Muscle layer of colon (tissue), 2 donors: ENCODE results near the gene TBL1X.
"Not testable (repeated sequence)": the region's sequence is repeated elsewhere in the genome, so short reads cannot be mapped to it uniquely, and the experiment has no call there.

ENCODE experiments used
- H3K27ac ChIP-seq: one replicate; pipeline ENCODE4 v1.7.0; 2013; ENCODE audit warnings: low read depth, mild to moderate bottlenecking, low read length, moderate library complexity
- H3K27me3 ChIP-seq, 2 donors: one replicate each; pipeline ENCODE4 v1.7.0; 2013; ENCODE audit warnings: low read length in 2 of 2, mild to moderate bottlenecking in 2 of 2; ENCODE audit not compliant: insufficient read depth in 2 of 2, control insufficient read depth in 1 of 2
- H3K36me3 ChIP-seq: one replicate; pipeline ENCODE4 v1.7.0; 2013; ENCODE audit warnings: mild to moderate bottlenecking, low read length; ENCODE audit not compliant: insufficient read depth
- H3K4me1 ChIP-seq: one replicate; pipeline ENCODE4 v1.7.0; 2013; ENCODE audit warnings: mild to moderate bottlenecking, low read length; ENCODE audit not compliant: insufficient read depth
- H3K4me3 ChIP-seq, 2 donors: one replicate each; pipeline ENCODE4 v1.7.0; 2013; ENCODE audit warnings: low read length in 2 of 2, low read depth in 1 of 2, mild to moderate bottlenecking in 1 of 2, moderate library complexity in 1 of 2
- H3K9ac ChIP-seq: one replicate; pipeline ENCODE4 v1.7.0; 2013; ENCODE audit warnings: low read length
- H3K9me3 ChIP-seq: one replicate; pipeline ENCODE4 v1.7.0; 2013; ENCODE audit warnings: mild to moderate bottlenecking, low read length
- donor health status: abdominal sarcoma.
- donor health status: Adenocarcinoma of cecum.

TBL1X gene

DNA sequence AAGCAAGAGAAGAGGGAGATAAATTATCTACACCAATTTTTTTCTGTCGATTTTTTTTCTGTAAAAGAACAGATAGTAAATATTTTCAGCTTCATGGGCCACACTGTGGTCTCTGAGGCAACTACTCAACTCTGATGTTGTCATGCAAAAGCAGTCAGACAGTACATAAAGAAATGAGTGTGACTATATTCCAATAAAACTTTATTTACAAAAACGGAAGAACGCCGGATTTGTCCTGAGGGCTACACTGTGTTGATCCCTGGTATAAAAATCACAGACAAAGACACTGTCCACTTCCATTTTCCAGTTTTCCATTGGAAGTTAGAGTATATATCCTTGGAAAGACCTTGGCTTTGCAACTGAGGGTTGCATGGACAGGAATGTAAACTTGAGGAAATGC, 282.8 kb downstream of the TBL1X start:
- H3K4me3 ChIP-seq, result no peak overlapping the region
- H3K27ac ChIP-seq, result no peak overlapping the region
- H3K27me3 ChIP-seq, result no peaks in the 10 kb centered on the region
- no peak overlapping the region for H3K9ac ChIP-seq
- H3K36me3 ChIP-seq, result no peaks in the 10 kb centered on the region
- no peaks in the 10 kb centered on the region for H3K9me3 ChIP-seq
- H3K4me1 ChIP-seq, result no peaks in the 10 kb centered on the region

DNA sequence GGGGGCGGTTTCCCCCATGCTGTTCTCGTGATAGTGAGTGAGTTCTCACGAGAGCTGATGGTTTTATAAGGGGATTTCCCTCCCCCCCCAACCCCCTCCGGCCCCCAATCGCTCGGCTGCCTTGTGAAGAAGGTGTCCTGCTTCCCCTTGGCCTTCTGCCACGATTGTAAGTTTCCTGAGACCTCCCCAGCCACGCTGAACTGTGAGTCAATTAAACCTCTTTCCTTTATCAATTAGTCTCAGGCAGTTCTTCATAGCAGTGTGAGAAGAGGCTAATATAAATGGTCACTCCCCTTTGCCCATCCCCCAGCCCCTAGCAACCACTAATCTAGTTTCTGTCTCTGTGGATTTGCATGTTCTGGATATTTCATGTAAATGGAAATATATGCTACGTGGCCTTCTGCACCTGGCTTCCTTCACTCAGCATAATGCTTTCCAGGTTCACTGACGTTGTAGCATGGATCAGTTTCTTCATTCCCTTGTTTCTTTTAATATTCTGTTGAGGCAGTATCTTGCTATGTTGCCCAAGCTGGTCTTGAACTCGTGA, 284.4 kb downstream of the TBL1X start:
- Histone ChIP-seq H3K27ac (no peak overlapping the region), H3K36me3 (no peaks in the 10 kb centered on the region), H3K9ac (no peak overlapping the region), H3K27me3 (no peaks in the 10 kb centered on the region), H3K4me1 (no peaks in the 10 kb centered on the region), H3K9me3 (no peaks in the 10 kb centered on the region), H3K4me3 (no peak overlapping the region)

DNA sequence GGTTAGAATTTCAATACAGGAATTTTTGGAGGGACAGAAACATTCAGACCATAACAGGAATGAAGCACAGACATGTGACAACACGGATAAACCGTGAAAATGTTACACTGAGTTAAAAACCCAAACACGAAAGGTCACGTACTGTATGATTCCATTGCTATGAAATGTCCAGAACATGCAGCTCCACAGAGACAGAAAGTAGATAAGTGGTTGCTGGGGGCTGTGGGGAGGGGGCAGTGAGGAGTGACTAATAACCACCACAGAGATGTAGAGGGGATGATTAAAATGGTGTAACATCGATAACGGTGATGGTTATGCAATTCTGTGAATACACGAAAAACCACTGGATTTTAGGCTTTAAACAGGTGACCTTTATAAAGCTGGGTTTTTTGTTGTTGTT, 292.5 kb downstream of the TBL1X start:
- Histone ChIP-seq H3K9me3 (no peaks in the 10 kb centered on the region), H3K4me3 (no peak overlapping the region), H3K4me1 (no peaks in the 10 kb centered on the region), H3K27ac (no peak overlapping the region), H3K9ac (no peak overlapping the region), H3K27me3 (no peaks in the 10 kb centered on the region), H3K36me3 (no peaks in the 10 kb centered on the region)

DNA sequence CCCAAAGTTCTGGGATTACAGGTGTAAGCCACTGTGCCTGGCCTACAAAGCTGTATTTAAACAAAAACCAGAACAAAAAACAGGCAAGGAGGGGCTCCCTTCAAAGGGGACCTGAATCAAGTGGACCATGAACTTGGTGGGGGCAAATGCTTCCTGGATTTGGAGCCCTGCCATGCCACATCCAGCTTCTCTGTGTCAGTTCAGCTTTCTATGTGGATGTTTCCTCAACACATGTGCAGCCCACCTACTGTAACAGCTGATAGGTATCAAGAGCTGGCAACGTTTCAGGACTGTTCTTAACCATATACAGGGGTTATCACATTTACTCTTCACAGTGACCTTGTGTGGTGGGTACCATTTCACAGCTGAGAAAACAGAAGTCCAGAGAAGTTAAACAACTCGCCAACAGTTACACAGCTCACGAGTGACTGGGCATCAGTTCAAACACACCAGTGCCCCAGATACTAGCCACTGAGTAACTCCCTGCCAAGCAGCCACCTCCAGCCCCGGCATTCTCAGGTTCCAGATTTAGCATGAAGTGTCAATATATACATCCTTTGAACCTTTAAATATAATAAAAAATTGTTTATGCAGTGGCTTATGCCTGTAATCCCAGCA, 293.3 kb downstream of the TBL1X start:
- Histone ChIP-seq H3K4me1 (no peaks in the 10 kb centered on the region), H3K36me3 (no peaks in the 10 kb centered on the region), H3K27me3 (no peaks in the 10 kb centered on the region), H3K9me3 (no peaks in the 10 kb centered on the region), H3K4me3 (no peak overlapping the region), H3K9ac (no peak overlapping the region), H3K27ac (no peak overlapping the region)

DNA sequence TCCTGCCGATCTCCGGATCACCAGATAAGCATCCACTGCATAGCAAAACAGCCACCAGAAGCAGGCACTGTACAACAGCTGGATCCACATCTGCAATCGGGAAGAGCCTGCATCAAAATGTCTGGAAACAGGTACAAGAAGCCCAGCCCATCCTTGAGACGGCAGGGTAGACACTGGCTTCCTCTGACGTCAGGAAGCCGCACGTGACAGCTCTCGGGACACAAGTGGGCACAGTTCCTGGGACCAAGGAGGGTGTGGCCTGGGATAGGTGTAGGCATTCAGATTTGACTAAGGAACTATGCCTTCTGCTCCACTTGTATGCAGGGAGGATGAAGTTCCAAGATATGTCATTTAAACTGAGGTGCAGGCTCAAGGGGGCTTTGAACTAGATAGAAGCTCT, 294.5 kb downstream of the TBL1X start:
- no peak overlapping the region for H3K27ac ChIP-seq
- H3K36me3 ChIP-seq, result no peaks in the 10 kb centered on the region
- H3K4me3 ChIP-seq, result no peak overlapping the region
- no peaks in the 10 kb centered on the region for H3K9me3 ChIP-seq
- H3K9ac ChIP-seq, result no peak overlapping the region
- peaks cover 0 to 5% of the 10 kb centered on the region in 2 donors for H3K27me3 ChIP-seq
- no peaks in the 10 kb centered on the region for H3K4me1 ChIP-seq

DNA sequence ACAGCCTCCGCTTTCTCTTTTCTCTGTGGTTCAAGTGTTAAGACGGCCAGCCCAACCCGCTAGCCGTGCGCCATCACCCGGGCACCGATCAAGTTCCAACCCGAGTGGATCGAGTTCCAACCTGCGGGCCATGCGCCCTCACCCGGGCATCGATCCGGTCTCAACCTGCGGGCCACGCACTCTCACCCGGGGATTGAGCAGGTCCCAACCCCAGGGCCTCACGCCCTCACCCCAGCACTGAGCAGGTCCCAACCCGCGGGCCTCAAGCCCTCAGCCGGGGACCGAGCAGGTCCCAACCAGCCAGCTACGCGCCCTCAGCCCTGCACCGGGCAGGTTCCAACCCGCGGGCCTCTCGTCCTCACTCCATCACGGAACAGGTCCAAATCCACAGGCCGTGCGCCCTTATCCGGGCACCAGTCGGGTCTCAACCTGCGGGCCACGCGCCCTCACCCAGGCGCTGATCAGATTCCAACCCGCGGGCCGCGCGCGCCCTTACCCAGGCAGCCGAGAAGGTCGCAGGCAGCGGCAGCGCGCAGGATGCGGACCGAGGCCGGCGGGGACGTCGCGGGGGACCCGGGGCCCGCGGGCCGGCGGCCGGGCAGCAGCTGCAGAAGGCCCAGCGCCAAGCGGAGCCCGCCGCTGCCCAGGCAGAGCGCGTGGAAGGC, 300.3 kb downstream of the TBL1X start:
- Histone ChIP-seq H3K9ac (no peak overlapping the region), H3K27me3 (peaks cover 0 to 16% of the 10 kb centered on the region in 2 donors), H3K36me3 (no peaks in the 10 kb centered on the region), H3K4me3 (no peak overlapping the region), H3K27ac (no peak overlapping the region), H3K9me3 (no peaks in the 10 kb centered on the region), H3K4me1 (no peaks in the 10 kb centered on the region)

DNA sequence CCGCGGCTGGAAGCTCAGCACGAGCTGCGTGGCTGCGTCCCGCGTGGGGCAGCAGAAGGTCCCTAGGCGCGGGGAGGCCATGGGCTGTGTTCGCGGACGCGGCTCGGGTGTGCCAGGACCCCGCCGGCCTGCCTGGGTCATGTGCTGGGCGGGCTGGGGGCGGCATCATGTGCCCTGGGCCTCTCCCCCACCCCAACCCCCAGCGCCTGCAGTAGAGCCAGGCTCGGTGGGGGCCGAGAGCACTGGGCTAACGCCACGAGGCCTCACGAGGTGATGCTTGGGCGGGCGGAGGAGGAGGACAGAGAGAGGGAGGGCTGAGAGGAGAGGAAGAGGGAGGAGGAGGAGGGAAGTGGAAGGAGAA, 300.9 kb downstream of the TBL1X start, which contains the start of gene GPR143:
TSS of gene GPR143 (minus strand) at position 111 of the 361 bp plus-strand sequence. CDS start at position 81, 30 bp downstream.
- Histone ChIP-seq H3K4me1 (no peaks in the 10 kb centered on the region), H3K4me3 (no peak within 1 kb of the TSS), H3K9ac (no peak within 1 kb of the TSS)

DNA sequence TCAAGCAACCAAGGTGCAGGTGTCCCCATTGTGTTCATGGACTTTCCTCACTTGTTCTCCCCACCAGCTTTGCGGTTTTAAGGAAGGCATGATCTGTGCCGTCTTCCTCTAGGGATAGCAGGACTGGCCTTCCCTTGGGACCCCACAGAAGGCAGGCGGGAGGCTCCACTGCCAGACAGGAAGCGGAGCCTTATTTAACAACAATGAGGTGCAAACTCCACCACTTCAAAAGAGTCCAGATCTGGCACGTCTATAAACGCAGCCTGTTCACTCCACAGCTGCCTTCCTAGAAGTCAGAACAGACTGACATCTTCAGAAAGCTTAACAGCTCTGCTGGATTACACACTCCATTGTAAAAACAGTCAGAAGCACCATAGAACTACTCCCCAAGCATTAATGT, 302.5 kb downstream of the TBL1X start:
- no peaks in the 10 kb centered on the region for H3K4me1 ChIP-seq
- no peak overlapping the region for H3K27ac ChIP-seq
- peaks cover 0 to 16% of the 10 kb centered on the region in 2 donors for H3K27me3 ChIP-seq
- no peaks in the 10 kb centered on the region for H3K36me3 ChIP-seq
- no peak overlapping the region for H3K9ac ChIP-seq
- no peaks in the 10 kb centered on the region for H3K9me3 ChIP-seq
- no peak overlapping the region for H3K4me3 ChIP-seq

More for the DNA sequence above, 300.9 kb downstream of the TBL1X start, which contains the start of gene GPR143:
- H3K27me3 ChIP-seq, result peaks cover 0 to 16% of the 10 kb centered on the region in 2 donors
- no peaks in the 10 kb centered on the region for H3K36me3 ChIP-seq
- H3K27ac ChIP-seq, result no peak within 1 kb of the TSS
- no peaks in the 10 kb centered on the region for H3K9me3 ChIP-seq

DNA sequence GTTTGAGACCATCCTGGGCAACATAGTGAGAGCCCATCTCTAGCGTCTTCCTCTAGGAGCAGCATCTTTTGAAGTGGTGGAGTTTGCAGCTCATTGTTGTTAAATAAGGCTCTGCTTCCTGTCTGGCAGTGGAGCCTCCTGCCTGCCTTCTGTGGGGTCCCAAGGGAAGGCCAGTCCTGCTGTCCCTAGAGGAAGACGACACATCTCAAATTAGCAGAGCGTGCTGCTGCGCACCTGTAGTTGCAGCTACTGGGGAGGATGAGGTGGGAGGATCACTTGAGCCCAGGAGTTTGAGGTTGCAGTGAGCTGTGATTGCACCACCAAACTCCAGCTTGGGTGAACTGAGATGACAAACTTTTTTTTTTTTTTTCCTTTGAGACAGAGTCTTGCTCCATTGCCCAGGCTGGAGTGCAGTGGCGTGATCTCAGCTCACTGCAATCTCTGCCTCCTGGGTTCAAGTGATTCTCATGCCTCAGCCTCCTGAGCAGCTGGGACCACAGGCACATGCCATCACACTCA, 303.5 kb downstream of the TBL1X start:
- not testable (repeated sequence) for H3K36me3 ChIP-seq, H3K9me3 ChIP-seq, H3K4me3 ChIP-seq, H3K9ac ChIP-seq, H3K4me1 ChIP-seq, H3K27ac ChIP-seq
- H3K27me3 ChIP-seq, result peaks cover 0 to 16% of the 10 kb centered on the region in 2 donors

DNA sequence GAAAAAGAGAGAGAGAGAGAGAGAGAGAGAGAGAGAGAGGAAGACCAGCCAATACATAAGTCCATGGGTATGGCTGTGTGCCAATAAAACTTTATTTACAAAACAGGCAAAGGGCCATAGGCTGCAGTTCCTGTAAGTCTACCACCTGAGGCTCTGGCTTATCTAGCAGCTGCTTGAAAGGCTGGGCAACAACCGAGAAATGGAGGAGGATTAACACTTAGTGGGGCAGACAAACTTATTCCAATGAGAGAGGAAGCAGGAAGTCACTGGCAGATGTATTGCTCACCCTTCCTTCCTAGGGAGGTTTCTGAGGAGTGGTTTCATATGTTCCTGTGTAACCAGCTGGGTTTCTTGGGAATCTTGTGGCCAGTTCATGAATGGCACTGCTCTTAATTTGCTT, 305.5 kb downstream of the TBL1X start:
- peaks cover 0 to 6% of the 10 kb centered on the region in 2 donors for H3K27me3 ChIP-seq
- no peaks in the 10 kb centered on the region for H3K9me3 ChIP-seq
- H3K9ac ChIP-seq, result no peak overlapping the region
- H3K27ac ChIP-seq, result no peak overlapping the region
- H3K4me1 ChIP-seq, result no peaks in the 10 kb centered on the region
- H3K36me3 ChIP-seq, result no peaks in the 10 kb centered on the region
- no peak overlapping the region for H3K4me3 ChIP-seq

DNA sequence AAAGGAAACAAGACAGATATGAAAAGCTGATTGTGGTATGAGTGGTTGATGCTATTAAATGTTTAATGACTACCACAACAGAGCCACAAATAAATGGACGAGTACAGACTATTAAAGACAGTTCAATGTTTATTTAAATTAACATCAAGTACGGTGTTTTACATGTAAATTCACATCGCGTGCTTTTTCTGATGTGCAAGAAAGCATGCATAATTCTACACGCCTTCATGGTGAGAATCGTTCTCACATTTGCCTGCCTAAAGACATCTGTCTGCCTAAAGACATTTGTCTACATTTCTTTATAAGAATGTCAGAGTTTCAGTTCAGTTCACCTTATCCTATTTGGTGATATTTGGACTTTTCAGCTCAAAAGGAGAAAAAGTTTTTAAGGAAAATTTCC, 308.1 kb downstream of the TBL1X start:
- H3K27me3 ChIP-seq, result no peaks in the 10 kb centered on the region
- H3K36me3 ChIP-seq, result no peaks in the 10 kb centered on the region
- H3K9ac ChIP-seq, result no peak overlapping the region
- H3K4me3 ChIP-seq, result no peak overlapping the region
- no peaks in the 10 kb centered on the region for H3K4me1 ChIP-seq
- H3K27ac ChIP-seq, result no peak overlapping the region
- H3K9me3 ChIP-seq, result no peaks in the 10 kb centered on the region
